GM23248 (cell line): ENCODE results near the gene ZNF33B. TPM values are rescaled to one million over a fixed set of nuclear protein-coding genes. Genes with fewer than 3 reads are reported as not detected.

Experiments
- DNase-seq: peaks from one replicate; pipeline ENCODE4 v3.0.0-alpha.2; 2015
- H2AFZ ChIP-seq: fragments of 200-600 bp; sonication (generic); 2 replicates; pipeline ENCODE4 v1.6.1; 2016; ENCODE audit warnings: antibody characterized with exemption
- H3F3A ChIP-seq: fragments of 200-600 bp; sonication (generic); 2 replicates; pipeline ENCODE4 v1.6.1; 2016; ENCODE audit warnings: mild to moderate bottlenecking, antibody characterized with exemption, mixed run types; ENCODE audit not compliant: insufficient read depth
- H3K27ac ChIP-seq: fragments of 200-600 bp; sonication (generic); 2 replicates; pipeline ENCODE4 v1.5.1; 2016; ENCODE audit warnings: mild to moderate bottlenecking
- H3K27me3 ChIP-seq: fragments of 200-600 bp; sonication (generic); replicated peaks from 2 replicates; pipeline ENCODE4 v1.6.1; 2016; ENCODE audit warnings: mild to moderate bottlenecking; ENCODE audit not compliant: insufficient read depth
- H3K36me3 ChIP-seq: fragments of 200-600 bp; sonication (generic); 2 replicates; pipeline ENCODE4 v1.6.1; 2016; ENCODE audit warnings: low read depth, mild to moderate bottlenecking
- H3K4me1 ChIP-seq: fragments of 200-600 bp; sonication (generic); 2 replicates; pipeline ENCODE4 v1.6.1; 2016; ENCODE audit warnings: mild to moderate bottlenecking; ENCODE audit not compliant: insufficient read depth
- H3K4me2 ChIP-seq: fragments of 200-600 bp; sonication (generic); one replicate; pipeline ENCODE4 v1.6.1; 2016; ENCODE audit warnings: mild to moderate bottlenecking; ENCODE audit not compliant: unreplicated experiment
- H3K4me3 ChIP-seq: fragments of 200-600 bp; sonication (generic); 2 replicates; pipeline ENCODE4 v1.5.1; 2016; ENCODE audit warnings: mild to moderate bottlenecking
- H3K79me2 ChIP-seq: fragments of 200-600 bp; sonication (generic); 2 replicates; pipeline ENCODE4 v1.6.1; 2016; ENCODE audit warnings: mild to moderate bottlenecking; ENCODE audit not compliant: insufficient read depth
- H3K9ac ChIP-seq: fragments of 200-600 bp; sonication (generic); 2 replicates; pipeline ENCODE4 v1.6.1; 2016; ENCODE audit warnings: mild to moderate bottlenecking
- H3K9me2 ChIP-seq: fragments of 200-600 bp; sonication (generic); 2 replicates; pipeline ENCODE4 v1.6.1; 2016; ENCODE audit warnings: mixed run types, mild to moderate bottlenecking, moderate library complexity; ENCODE audit not compliant: insufficient read depth
- H3K9me3 ChIP-seq: fragments of 200-600 bp; sonication (generic); one replicate; pipeline ENCODE4 v1.6.1; 2017; ENCODE audit warnings: low read depth
- H4K20me1 ChIP-seq: fragments of 200-600 bp; sonication (generic); 2 replicates; pipeline ENCODE4 v1.6.0; 2016; ENCODE audit not compliant: insufficient read depth
- EZH2 ChIP-seq: fragments of 200-600 bp; sonication (generic); IDR thresholded peaks from 2 replicates; pipeline ENCODE4 v1.6.1; 2018; ENCODE audit warnings: antibody characterized with exemption, mild to moderate bottlenecking; ENCODE audit not compliant: insufficient read depth, poor library complexity, severe bottlenecking
- EZH2phosphoT487 ChIP-seq: fragments of 200-600 bp; sonication (generic); IDR thresholded peaks from 2 replicates; pipeline ENCODE4 v1.6.1; 2018; ENCODE audit warnings: antibody characterized with exemption, moderate library complexity, mild to moderate bottlenecking, low read depth; ENCODE audit not compliant: insufficient read depth
- WGBS, 2 experiments: methylation state at CpG; one replicate each; pipeline ENCODE4 v1.1.6; 2015 to 2017; ENCODE audit warnings: low lambda C conversion rate in 2 of 2, low coverage in 1 of 2; ENCODE audit errors: missing lambda C conversion rate in 2 of 2; 5-methylcytosine and 5-hydroxymethylcytosine counted together
- in situ Hi-C: fragments of 300-500 bp; cut with MboI; formaldehyde crosslinking; loops from 2 replicates; pipeline ENCODE4 v1.15.0; 2020
- polyA plus RNA-seq: library from polyadenylated mRNA; unstranded; fragments of >200 nt; fragmentation: Nextera tagmentation; extraction: Ambion mirVana; gene quantifications from 2 replicates; pipeline ENCODE4 v1.2.1, GENCODE V29; 2016
- total RNA-seq: library from RNA; depleted of rRNA; stranded (reverse); fragments of >200 nt; shearing (Covaris generic); gene quantifications from 2 replicates; pipeline ENCODE4 v1.2.3, GENCODE V29; 2014

ZNF33B gene
- total and polyA plus RNA-seq, 2 experiments from 2014 or later = 1.9 to 2.5 TPM

DNA sequence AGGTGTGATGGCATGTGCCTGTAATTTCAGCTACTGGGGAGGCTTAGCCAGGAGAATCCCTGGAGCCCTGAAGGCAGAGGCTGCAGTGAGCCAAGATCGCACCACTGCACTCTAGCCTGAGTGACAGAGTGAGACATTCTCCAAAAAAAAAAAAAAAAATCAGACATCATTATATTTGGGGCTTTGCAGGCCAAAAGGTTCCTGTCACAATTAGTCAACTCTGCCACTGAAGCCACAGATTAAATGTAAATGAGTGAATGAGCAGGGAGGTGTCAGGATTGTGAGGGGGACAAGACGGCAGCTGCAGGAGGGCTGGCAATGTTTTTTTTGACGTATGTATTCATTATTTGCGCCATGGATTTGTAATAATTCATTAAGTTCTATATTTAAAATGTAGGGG is 3.3 kb downstream of the ZNF33B start:
- Histone ChIP-seq H3K4me3 (no peak overlapping the region), H3F3A (peaks cover 5% of the 10 kb centered on the region; the same call in 1 of the 2 replicates), H3K79me2 (no peaks in the 10 kb centered on the region), H3K9ac (no peak overlapping the region), H3K9me2 (no peaks in the 10 kb centered on the region), H3K4me2 (no peak overlapping the region), H3K4me1 (peaks cover 9% of the 10 kb centered on the region; the same call in 1 of the 2 replicates), H3K9me3 (no peaks in the 10 kb centered on the region), H3K36me3 (no peaks in the 10 kb centered on the region; the same call in 1 of the 2 replicates), H3K27me3 (no peaks in the 10 kb centered on the region), H2AFZ (no peak overlapping the region), H4K20me1 (no peaks in the 10 kb centered on the region), H3K27ac (no peak overlapping the region)
- no peak for DNase-seq
- WGBS, 2 experiments = 95 to 99% methylated on average over 4 of the region's 4 CpGs
- no peak for TF ChIP-seq EZH2
- no peak for TF ChIP-seq EZH2phosphoT487
- in situ Hi-C loops = no loop called here

- no peak overlapping the region for H3K4me2 ChIP-seq
- WGBS, 2 experiments = 80 to 88% methylated on average over 3 of the region's 3 CpGs
- no peak overlapping the region for H3K9ac ChIP-seq
- H4K20me1 ChIP-seq = no peaks in the 10 kb centered on the region
- no peaks in the 10 kb centered on the region for H3K79me2 ChIP-seq
- H3K27me3 ChIP-seq = no peaks in the 10 kb centered on the region
- H3F3A ChIP-seq = peaks cover 5% of the 10 kb centered on the region; the same call in 1 of the 2 replicates
- no peak for DNase-seq
- no peaks in the 10 kb centered on the region; the same call in 1 of the 2 replicates for H3K36me3 ChIP-seq
- H2AFZ ChIP-seq = no peak overlapping the region
- TF ChIP-seq EZH2phosphoT487 = no peak
- TF ChIP-seq EZH2 = no peak
- H3K4me3 ChIP-seq = no peak overlapping the region
- H3K9me2 ChIP-seq = no peaks in the 10 kb centered on the region
- no peaks in the 10 kb centered on the region for H3K9me3 ChIP-seq
- H3K27ac ChIP-seq = no peak overlapping the region
- in situ Hi-C loops = no loop called here
- H3K4me1 ChIP-seq = peaks cover 2% of the 10 kb centered on the region; the same call in 1 of the 2 replicates
These were observed 5.8 kb downstream of the ZNF33B start for GRCh38 chr10:42632564-42632963.

- DNase-seq = no peak
- Histone ChIP-seq H2AFZ (no peak overlapping the region), H3K9me2 (no peaks in the 10 kb centered on the region), H3K79me2 (no peaks in the 10 kb centered on the region), H3K4me2 (no peak overlapping the region), H3K4me3 (no peak overlapping the region), H3K9ac (no peak overlapping the region), H3K36me3 (no peaks in the 10 kb centered on the region; the same call in 1 of the 2 replicates), H3K27me3 (no peaks in the 10 kb centered on the region), H4K20me1 (no peaks in the 10 kb centered on the region), H3K9me3 (no peaks in the 10 kb centered on the region), H3F3A (no peaks in the 10 kb centered on the region), H3K4me1 (no peaks in the 10 kb centered on the region), H3K27ac (no peak overlapping the region)
- TF ChIP-seq EZH2 (no peak), EZH2phosphoT487 (no peak)
- in situ Hi-C loops = no loop called here
- 93 to 100% methylated on average over 1 of the region's 1 CpG for WGBS, 2 experiments
These were observed 7.7 kb downstream of the ZNF33B start for GRCh38 chr10:42630537-42631134.

DNA sequence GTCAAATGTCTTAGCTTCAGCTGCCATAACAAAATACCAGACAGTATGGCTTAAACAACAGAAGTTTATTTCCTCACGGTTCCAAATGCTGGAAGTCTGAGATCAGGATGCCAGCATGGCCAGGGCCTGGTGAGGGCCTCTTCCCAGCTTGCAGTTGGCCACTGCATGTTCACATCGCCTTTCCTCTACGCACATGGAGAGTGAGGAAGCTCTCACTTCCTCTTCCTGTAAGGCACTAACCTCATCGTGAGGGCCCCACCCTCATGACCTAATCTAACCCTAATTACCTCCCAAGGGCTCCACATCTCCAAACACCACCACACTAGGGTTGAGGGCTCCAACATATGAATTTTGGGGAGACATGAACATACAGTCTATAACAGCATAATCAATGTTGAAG is 14.4 kb downstream of the ZNF33B start:
- Histone ChIP-seq H3K9ac (no peak overlapping the region), H3K9me3 (no peaks in the 10 kb centered on the region), H2AFZ (no peak overlapping the region), H3K27me3 (no peaks in the 10 kb centered on the region), H3K27ac (no peak overlapping the region), H3K4me1 (no peaks in the 10 kb centered on the region), H3K36me3 (peaks cover 1% of the 10 kb centered on the region; the same call in 1 of the 2 replicates), H3F3A (no peaks in the 10 kb centered on the region), H3K4me3 (no peak overlapping the region), H4K20me1 (no peaks in the 10 kb centered on the region), H3K4me2 (no peak overlapping the region), H3K79me2 (no peaks in the 10 kb centered on the region), H3K9me2 (no peaks in the 10 kb centered on the region)
- in situ Hi-C loops = no loop called here
- no peak for DNase-seq
- 95 to 98% methylated on average over 4 of the region's 4 CpGs for WGBS, 2 experiments
- TF ChIP-seq EZH2phosphoT487 (no peak), EZH2 (no peak)
